HG03103 (cell line): ENCODE measurements around the gene PLSCR4.
"Not testable (repeated sequence)": the region's sequence is repeated elsewhere in the genome, so short reads cannot be mapped to it uniquely, and the experiment has no call there.

ENCODE experiments used
- ATAC-seq: cut with Tn5 transposase; IDR thresholded peaks from one replicate; pipeline ENCODE4 v1.9.1; 2021; ENCODE audit warnings: low read depth; ENCODE audit not compliant: unreplicated experiment

PLSCR4 gene

GRCh38 chr3:146249921-146250320, 984 bp downstream of the PLSCR4 start:
- ATAC-seq: no peak

- no peak for ATAC-seq
These were observed 3.0 kb downstream of the PLSCR4 start for GRCh38 chr3:146247911-146248310.

DNA sequence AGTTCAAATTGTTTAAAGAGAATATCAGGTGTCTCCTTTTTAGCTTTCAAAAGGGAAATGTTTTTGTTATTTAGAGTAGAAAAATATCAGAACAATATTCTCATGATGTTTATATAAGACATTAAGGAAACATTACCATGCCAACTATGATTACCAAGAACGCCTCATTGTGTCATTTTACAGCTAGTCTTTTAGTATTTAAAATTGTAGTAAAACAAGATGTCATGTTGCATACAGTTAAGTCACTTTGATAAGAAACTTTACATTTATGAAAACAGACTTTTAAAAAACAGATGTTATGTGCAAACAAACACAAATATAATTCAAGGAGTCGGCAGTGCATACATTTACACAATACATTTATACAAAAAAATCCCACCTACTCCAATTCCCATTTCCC, 4.4 kb downstream of the PLSCR4 start:
- no peak for ATAC-seq

- ATAC-seq: no peak
These were observed 7.3 kb downstream of the PLSCR4 start for GRCh38 chr3:146243559-146243958.

DNA sequence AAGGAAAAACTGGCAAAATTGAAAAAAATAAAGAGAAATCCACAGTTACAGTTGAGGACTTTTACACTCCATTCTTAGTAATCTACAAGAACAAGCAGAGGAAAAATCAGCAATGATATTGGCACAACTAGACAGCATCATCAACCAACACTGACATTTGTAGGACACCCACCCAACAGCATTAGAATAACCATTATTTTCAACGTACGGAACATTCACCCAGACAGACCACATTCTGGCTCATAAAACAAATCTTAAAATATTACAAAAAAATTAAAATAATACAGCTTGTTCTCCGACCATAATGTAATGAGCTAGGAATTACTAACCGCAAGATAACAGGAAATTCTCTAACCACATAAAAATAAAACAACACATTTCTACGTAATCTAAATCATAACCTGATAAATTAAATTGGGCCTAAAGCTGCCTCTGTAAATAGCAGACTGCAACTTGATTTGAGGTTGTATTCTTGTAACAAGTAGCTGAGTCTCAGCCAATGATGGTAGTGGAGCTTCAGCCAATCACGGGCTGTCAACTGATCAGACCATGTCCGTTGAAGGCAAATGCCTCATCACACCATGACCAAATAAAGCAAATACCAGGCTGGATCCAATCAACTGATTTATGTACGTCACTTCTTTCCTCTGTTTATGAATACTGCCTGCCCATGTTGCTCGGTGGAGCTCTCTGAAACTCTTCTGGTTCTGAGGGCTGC, 9.2 kb downstream of the PLSCR4 start:
- ATAC-seq: no peak

DNA sequence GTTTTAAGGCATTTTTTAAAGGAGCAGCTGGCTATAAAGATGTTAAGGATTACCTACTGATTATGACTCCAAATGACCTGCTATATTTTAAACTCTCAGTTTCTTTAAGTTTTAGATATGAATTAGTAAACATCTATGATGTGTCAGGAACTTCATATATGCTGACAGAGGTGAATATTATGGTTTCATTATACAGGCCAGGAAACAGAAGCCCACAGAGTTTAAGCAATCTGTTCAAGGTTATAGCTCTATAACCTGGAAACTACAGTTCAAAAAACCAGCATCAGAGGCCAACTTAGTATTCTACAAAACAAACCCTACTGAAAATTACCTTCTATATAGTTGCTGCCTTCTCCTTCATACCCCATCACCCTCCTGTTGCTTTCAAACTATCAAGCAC, 17.4 kb downstream of the PLSCR4 start:
- no peak for ATAC-seq

DNA sequence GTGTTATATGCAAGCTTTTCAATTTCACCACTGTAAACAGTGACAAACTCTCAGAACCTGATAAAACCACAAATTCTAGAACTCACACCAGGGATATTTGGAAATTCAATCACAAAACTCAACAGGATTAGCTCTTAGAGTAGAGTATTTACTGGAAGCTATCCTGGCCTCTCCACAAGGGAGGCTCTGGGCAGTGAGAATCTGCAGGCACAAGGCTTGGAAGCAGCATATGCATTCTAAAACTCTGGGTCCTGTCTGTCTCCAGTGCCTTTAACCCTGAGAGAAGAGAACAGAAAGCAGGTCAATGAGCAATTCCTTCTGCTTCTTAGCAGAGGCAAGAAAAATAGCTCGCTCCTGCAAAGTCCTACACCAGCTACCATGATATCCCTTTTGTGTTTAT, 23.4 kb downstream of the PLSCR4 start:
- ATAC-seq: no peak

DNA sequence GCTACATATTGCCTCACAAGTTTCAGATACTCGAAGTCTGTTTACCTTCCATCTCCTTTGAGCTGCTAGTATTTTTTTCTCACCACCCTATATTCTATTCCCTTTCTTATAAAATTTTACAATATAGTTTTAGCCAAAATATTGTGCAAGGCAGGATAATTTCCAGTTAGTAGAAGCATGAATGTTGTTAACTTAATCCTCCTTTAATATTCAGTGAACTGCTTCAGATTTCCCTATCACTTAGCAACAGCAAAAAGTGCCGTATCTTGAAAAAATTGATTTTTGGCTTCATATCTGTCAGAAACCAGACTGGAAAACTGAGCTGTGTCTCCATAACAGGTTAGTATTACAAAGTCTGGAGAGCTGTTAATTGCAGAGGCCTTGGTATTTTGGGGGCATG, 24.0 kb downstream of the PLSCR4 start:
- no peak for ATAC-seq

- ATAC-seq: not testable (repeated sequence)
These were observed 25.4 kb downstream of the PLSCR4 start for GRCh38 chr3:146225458-146225857.

DNA sequence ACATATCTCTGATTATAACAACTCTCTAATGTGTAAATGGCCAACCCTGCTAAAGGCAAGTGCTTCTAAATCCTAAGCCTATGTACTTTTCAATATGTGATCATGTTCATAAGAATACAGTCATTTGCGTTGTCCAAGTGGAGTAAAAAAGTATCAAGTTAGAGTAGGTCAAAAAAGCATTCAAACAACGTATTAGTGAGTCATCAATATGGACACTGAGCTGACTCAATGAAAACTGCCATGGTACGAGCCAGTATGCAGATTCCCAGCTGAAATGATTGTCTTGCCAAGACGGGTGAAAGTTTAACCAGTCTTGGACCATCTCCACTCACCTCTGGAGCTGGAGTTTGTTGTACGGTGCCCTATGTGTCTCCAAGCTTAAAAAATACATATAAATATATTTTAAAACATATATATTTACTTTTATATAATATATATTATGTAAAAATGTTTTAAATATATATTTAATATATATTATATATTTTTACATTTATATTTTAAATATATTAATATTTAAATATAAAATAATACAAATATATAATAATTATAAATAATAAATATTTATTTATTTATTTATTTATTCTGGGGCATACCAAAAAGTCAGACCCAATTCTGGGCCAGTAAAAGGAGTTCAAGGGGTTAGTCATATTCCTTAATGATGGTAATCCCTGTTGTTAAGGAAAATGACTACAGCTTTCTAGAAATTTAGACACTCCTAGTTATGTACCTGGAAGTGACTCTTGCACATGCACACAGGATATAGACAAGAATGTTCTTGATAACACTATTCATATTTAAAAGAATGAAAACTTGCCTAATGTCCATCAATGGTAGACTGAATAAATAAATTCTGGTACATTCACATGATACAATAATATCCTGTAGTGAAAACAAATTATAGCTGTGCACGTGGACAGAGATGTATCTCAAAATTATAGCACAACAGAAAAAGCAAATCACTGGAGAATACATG, 27.2 kb downstream of the PLSCR4 start:
- no peak for ATAC-seq

DNA sequence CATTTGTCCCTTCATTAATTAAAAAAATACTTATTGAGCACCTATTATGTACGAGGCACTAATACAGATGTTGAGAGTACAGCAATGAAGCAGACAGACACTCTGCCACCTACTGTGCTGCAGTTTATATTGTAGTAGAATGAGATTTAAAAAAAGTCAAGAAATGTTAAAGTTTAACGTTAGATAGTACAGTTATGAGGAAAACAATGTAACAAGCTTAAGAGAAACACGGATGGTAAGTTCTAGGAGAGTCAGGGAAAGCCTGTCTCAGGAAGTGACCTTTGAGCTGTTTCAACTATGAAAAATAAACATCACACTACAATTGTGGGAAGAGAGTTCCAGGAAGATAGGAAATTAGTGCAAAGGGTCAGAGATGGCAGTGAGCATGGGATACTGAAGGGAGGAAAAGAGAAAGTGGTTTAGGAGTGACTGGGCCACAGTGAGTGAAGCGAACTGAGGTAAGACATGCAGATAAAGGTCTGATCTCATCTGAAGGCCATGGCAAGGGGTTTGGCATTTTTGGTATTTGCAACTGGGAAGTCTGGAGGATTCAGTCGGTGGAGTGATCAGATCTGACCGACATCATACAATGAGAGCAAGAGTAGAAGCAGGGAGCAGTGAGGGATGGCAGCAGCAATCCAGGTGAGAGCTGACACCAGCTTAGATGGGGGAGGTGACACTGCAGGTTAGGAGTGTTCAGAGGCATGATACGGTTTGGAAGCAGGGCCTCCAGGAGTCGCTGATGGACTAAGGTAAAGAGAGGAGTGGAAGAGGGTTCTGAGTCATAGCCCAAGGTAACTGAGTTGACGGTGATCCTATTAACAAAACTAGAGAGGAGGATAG, 28.5 kb downstream of the PLSCR4 start:
- ATAC-seq: no peak

GRCh38 chr3:146221276-146221675, 29.6 kb downstream of the PLSCR4 start:
- no peak for ATAC-seq

DNA sequence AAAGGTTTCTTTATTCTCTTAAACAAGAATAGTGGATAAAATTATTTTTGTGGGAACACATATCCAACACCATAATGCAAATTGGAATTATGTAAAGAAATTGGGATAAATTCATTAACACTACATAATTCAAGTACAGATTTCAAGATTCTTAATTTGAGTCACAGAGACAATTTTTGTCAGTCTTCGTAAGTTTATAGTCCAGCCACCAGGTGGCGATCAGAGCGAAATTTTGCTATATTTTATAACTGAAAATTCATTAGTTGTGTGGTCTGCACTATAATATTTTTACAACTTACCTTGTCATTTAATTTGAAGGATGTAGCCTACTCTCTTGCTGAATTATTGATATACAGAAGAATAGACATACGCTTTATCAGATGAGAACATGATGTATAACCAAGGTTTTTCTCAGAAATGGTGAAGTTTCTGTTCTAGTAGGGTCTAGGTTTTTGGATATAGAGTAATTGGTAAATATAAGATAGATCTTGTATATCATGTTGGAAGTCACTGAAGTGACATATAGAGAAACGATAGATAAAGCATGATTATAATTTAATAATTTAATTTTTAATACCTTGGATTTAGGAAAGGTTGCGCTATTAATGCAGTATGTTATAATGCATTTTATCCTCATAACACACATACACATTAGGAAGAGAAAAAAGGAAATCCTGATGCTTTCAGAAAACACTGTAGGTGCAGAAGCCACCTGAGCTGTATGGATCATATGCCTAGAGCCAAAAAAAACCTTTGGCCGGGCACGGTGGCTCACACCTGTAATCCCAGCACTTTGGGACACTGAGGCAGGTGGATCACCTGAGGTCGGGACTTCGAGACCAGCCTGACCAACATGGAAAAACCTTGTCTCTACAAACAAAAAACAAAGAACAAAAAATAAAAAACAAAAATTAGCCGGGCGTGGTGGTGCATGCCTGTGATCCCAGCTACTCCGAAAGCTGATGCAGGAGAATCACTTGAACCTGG, 31.7 kb downstream of the PLSCR4 start:
- ATAC-seq: no peak

- no peak for ATAC-seq
These were observed 33.6 kb downstream of the PLSCR4 start for GRCh38 chr3:146217324-146217723.

- ATAC-seq: no peak
These were observed 36.4 kb downstream of the PLSCR4 start for GRCh38 chr3:146214493-146214892.

DNA sequence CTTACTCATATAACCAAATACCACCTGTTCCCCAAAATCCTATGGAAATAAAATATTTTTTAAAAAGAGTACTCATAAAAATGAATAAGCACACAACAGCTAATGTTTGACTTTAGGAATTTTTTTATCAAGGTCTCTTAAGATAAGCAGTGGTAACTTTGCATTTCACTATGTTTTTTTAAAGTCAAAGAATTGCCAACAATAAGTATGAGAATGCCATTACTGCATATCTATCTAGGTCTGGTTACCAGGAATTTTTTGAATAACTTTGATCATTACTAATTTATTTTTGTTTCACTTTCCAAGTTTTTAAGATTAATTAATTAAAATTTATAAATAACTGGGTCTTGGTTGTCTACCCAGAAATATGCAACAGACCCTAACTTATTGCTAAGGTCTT, 41.5 kb downstream of the PLSCR4 start:
- ATAC-seq: no peak

DNA sequence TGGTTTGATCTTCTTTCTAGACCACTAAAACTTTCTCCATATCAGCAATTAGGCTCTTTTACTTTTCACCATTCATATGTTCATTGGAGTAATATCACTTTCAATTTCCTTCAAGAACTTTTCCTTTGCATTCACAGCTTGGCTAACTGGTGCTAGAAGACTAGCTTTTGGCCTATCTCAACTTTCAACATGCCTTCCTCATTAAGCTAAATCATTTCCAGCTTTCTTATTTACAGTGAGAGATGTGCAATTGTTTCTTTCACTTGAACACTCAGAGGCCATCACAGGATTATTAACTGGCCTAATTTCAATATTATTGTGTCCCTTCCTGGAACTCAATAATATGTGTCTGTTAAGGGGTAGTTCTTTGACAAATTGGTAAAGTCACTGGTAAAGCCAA, 47.1 kb downstream of the PLSCR4 start:
- no peak for ATAC-seq

DNA sequence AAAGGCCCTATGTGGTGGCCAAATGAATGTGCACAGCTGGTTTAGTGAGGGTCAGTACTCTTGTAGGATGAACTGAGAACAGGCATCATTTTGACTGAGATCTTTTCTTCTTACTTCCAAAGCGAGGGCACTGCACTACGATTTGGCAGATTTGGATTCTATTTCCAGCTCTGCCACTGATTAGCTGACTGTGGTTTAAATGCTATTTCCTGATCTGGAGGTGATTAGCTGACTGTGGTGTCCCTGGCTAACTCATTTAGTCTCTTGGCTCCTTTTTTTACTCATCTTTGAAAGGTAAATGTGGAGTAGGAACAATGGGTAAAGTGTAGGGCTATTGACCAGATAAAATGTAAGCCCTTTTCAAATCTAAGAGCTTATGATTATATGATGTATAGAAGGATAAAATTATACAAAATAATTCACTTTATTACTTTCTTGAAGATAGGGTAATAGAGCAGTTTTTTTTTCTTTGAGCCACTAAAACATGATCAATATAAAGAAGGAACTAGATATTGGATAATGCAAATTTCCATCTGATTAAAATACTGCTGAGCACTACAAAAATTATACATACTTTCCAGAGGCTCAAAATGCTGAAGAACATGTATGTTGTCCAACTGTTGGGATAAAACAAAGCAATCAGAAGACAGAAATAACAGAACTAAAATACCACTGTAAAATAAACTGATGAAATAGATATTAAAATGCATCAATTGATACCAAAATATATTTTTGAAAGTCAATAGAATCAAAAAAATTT, 50.3 kb downstream of the PLSCR4 start:
- ATAC-seq: no peak

- no peak for ATAC-seq
These were observed 51.1 kb downstream of the PLSCR4 start for GRCh38 chr3:146199762-146200161.
